ENCODE results near the gene TSHZ1.

The TSHZ1 gene

DNA sequence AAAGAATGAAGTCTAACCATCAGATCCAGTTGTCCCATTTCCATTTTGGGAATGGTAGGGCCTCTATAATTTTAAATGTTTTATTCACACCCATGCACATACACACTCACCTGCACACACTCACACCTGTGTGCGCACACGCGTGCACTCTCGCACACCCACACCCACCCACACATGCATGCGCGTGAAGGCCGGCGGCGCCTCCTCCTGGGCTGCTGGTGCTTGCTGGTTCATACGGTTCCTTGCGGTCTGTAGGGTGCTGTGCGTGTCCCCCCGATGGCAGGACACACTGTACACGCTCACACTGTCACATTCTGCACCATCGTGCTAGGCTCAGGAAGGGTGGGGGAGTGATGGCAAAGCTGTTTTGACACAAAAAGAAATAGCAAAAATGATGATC, 63.2 kb downstream of the TSHZ1 start:
- Histone ChIP-seq H3K27ac (ENCODE audit: low read length) (no peak overlapping the region), H3K9ac (ENCODE audit: low read length) (no peak overlapping the region), H3K4me3 (ENCODE audit: low read length) (no peak overlapping the region), H3K27me3 (ENCODE audit: control insufficient read depth, insufficient read depth, low read length) (no peaks in the 10 kb centered on the region), H3K9me3 (ENCODE audit: control insufficient read depth, low read depth, low read length) (no peaks in the 10 kb centered on the region), H3K4me1 (ENCODE audit: control insufficient read depth, low read depth, low read length) (peaks cover 3% of the 10 kb centered on the region), H3K36me3 (ENCODE audit: control insufficient read depth, low read depth, low read length) (no peaks in the 10 kb centered on the region)

DNA sequence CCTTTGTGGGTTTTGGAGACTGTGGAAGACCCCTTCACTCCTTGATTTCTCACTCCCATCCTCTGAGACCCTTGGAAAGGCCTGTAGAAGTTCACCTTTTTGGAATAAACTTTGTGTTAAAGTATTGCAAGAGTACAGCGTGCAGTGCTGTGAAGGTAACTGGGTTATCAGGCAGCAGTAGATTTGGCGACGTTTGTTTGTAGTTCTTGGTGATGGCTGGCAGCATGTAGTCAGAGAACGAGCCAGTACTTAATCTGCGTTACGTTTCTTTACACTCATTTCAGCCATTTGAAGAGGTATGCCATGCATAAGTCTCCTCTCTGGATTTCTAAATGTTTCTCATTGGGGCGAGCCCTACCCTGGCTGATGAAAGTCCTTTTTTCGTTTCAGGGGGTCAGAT, 64.6 kb downstream of the TSHZ1 start:
- Histone ChIP-seq H3K9me3 (ENCODE audit: control insufficient read depth, low read depth, low read length) (no peaks in the 10 kb centered on the region), H3K27ac (ENCODE audit: low read length) (no peak overlapping the region), H3K36me3 (ENCODE audit: control insufficient read depth, low read depth, low read length) (no peaks in the 10 kb centered on the region), H3K4me1 (ENCODE audit: control insufficient read depth, low read depth, low read length) (peaks cover 3% of the 10 kb centered on the region), H3K27me3 (ENCODE audit: control insufficient read depth, insufficient read depth, low read length) (no peaks in the 10 kb centered on the region), H3K9ac (ENCODE audit: low read length) (no peak overlapping the region), H3K4me3 (ENCODE audit: low read length) (no peak overlapping the region)

DNA sequence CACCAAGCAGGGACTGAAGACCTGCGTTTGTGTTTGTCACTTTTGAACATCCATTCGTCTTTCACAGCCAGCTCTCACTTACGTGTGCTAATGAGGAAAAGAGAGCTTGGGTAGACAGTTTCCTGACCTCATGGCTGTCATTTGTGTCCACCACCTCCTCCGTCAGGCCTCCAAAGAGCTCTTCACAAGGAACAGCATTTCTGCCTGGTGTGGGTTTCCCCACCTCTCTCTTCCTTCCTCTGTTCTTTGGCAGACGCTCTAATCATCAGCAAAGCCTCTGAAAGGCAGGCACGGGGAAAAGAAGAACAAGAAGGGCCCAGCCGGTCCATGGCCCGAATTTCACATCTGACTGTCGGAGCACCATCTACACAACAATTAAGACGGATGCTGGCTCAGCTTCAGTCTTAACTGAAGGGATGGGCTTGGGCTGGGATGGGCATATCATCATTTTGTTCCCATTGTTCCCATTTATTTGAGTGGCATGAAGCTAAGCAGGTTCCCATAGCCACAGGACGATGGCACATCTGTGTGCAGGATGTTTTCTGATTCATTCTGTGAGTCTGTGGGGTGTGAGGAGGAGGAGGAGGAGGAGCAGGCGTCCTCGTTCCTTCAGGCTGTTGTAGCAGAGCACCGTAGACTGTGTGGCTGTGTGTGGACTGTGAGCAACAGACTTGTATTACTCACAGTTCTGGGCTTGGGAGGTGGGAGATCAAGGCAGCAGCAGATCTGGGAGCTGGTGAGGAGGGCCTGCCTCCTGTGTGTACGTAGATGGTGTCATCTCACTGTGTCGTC, 66.4 kb downstream of the TSHZ1 start:
- Histone ChIP-seq H3K9ac (ENCODE audit: low read length) (no peak overlapping the region), H3K36me3 (ENCODE audit: control insufficient read depth, low read depth, low read length) (no peaks in the 10 kb centered on the region), H3K27me3 (ENCODE audit: control insufficient read depth, insufficient read depth, low read length) (no peaks in the 10 kb centered on the region), H3K4me1 (ENCODE audit: control insufficient read depth, low read depth, low read length) (no peaks in the 10 kb centered on the region), H3K9me3 (ENCODE audit: control insufficient read depth, low read depth, low read length) (no peaks in the 10 kb centered on the region), H3K27ac (ENCODE audit: low read length) (no peak overlapping the region), H3K4me3 (ENCODE audit: low read length) (no peak overlapping the region)

DNA sequence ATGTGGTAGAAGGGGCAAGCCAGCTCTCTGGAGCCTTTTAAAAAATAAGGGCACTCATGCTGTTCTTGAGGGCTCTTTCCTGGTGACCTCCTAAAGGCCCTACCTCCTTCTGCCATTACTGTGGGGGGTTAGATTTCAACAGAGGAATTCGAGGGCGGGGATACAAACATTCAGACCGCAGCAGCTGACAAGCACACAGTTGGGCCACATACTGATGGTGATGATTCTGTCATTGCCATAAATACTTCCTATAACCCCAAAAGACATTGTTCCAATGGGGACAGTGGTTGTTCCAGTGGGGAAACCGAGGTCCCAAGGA, 67.0 kb downstream of the TSHZ1 start:
- Histone ChIP-seq H3K27me3 (ENCODE audit: control insufficient read depth, insufficient read depth, low read length) (no peaks in the 10 kb centered on the region), H3K9ac (ENCODE audit: low read length) (no peak overlapping the region), H3K4me1 (ENCODE audit: control insufficient read depth, low read depth, low read length) (no peaks in the 10 kb centered on the region), H3K9me3 (ENCODE audit: control insufficient read depth, low read depth, low read length) (no peaks in the 10 kb centered on the region), H3K27ac (ENCODE audit: low read length) (no peak overlapping the region), H3K36me3 (ENCODE audit: control insufficient read depth, low read depth, low read length) (no peaks in the 10 kb centered on the region), H3K4me3 (ENCODE audit: low read length) (no peak overlapping the region)

DNA sequence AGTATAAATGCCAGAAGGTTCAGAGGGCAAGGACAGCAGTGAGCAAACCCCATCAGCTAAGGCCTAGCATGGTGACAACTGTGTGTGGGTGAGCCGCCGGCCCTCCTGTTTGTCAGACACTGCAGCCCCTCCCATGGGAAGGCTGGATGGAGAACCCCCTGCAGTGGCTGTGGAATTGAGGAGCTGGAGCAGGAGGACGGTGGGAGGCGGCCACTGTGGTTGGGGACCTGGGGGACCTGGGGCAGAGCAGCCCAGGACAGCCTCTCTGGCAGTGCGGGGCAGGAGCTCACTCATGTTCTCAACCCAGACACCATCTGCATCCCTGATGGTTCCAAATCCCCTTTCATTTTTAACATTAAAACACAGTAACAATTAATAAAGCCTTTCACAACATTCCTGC, 68.8 kb downstream of the TSHZ1 start:
- Histone ChIP-seq H3K36me3 (ENCODE audit: control insufficient read depth, low read depth, low read length) (no peaks in the 10 kb centered on the region), H3K27me3 (ENCODE audit: control insufficient read depth, insufficient read depth, low read length) (no peaks in the 10 kb centered on the region), H3K9ac (ENCODE audit: low read length) (no peak overlapping the region), H3K9me3 (ENCODE audit: control insufficient read depth, low read depth, low read length) (no peaks in the 10 kb centered on the region), H3K27ac (ENCODE audit: low read length) (no peak overlapping the region), H3K4me1 (ENCODE audit: control insufficient read depth, low read depth, low read length) (no peaks in the 10 kb centered on the region), H3K4me3 (ENCODE audit: low read length) (no peak overlapping the region)

DNA sequence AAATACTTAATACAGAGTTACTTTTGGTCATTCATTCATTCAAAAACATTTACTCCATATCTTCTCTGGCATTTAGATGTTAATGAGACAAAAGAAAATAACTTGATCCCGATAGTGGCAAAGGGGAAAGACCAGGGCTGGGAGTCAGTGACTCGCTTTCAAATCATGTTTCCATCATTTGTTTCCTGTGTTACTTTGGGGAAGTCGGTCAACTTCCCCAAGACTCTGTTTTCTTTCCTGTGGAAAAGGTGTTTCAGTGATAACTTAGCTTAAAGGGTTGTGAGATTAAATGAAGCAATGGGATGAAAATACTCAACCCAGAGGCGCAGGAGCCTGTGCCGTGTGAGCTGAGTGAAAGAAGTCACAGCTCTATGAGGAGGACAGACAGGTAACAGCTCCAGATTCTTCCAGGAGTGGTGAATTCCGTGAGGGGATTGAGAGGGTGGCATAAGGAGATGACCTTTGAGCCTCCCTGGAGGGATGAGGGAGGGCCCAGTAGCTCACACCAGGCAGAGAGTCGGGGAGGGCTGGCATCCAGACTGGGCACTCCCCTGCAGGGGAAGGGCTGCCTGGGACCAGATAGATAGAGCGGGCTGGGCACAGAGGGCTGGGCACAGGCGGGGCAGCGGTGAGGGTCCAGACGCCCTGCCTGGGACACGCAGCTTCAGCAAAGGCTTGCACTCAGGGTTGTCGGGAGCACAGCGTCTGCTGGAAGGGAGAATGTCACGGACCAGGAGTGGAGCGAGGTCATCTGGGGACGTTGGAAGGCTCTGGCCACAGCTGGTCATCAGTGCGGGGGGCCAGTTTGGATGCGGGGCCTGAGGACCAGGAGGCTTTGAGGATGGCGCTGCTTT, 70.1 kb downstream of the TSHZ1 start:
- H3K4me3 ChIP-seq (ENCODE audit: low read length) = no peak overlapping the region
- H3K4me1 ChIP-seq (ENCODE audit: control insufficient read depth, low read depth, low read length) = no peaks in the 10 kb centered on the region
- no peak overlapping the region for H3K27ac ChIP-seq (ENCODE audit: low read length)
- H3K36me3 ChIP-seq (ENCODE audit: control insufficient read depth, low read depth, low read length) = no peaks in the 10 kb centered on the region
- no peaks in the 10 kb centered on the region for H3K27me3 ChIP-seq (ENCODE audit: control insufficient read depth, insufficient read depth, low read length)
- no peak overlapping the region for H3K9ac ChIP-seq (ENCODE audit: low read length)
- no peaks in the 10 kb centered on the region for H3K9me3 ChIP-seq (ENCODE audit: control insufficient read depth, low read depth, low read length)

DNA sequence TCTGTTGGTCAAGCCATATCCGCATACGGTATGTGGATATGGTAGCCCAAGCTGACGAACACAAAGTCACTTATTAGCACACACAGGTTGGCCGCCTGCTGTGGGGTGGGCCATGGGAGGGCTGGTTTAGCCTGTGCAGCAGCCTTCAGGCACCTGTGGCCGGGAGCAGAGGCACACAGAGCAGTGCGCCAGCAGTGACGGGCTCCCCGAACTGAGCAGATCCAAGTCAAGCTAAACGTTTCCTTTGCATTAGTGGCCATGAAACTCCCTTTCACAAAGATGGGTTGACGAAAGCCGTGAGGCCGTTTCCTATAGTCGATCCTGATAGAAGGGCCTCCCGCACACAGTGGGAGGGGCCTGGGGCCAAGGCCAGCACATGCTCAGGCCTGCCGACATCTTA, 72.1 kb downstream of the TSHZ1 start:
- Histone ChIP-seq H3K27me3 (ENCODE audit: control insufficient read depth, insufficient read depth, low read length) (no peaks in the 10 kb centered on the region), H3K9me3 (ENCODE audit: control insufficient read depth, low read depth, low read length) (no peaks in the 10 kb centered on the region), H3K4me1 (ENCODE audit: control insufficient read depth, low read depth, low read length) (no peaks in the 10 kb centered on the region), H3K4me3 (ENCODE audit: low read length) (no peak overlapping the region), H3K9ac (ENCODE audit: low read length) (no peak overlapping the region), H3K27ac (ENCODE audit: low read length) (no peak overlapping the region), H3K36me3 (ENCODE audit: control insufficient read depth, low read depth, low read length) (no peaks in the 10 kb centered on the region)

DNA sequence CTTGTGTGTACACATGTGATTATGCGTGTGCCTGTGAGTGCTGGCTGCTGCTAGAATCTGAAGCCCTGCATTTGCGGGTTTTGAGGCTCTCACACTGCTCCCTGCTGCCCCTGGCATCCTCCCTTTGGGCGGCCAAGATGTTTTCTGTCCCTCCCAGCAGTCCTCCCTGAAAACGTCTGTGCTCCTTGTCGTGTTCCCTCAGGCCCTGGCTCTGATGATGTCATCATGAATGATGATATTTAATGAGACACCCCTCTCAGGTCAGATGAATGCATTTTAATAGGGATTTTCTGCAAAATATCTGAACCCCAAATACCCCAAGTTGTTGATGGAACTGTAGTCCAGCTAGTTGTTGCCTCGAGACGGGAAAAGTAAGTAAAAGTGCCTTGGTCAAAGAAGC, 73.1 kb downstream of the TSHZ1 start:
- Histone ChIP-seq H3K27me3 (ENCODE audit: control insufficient read depth, insufficient read depth, low read length) (no peaks in the 10 kb centered on the region), H3K36me3 (ENCODE audit: control insufficient read depth, low read depth, low read length) (no peaks in the 10 kb centered on the region), H3K9ac (ENCODE audit: low read length) (no peak overlapping the region), H3K9me3 (ENCODE audit: control insufficient read depth, low read depth, low read length) (no peaks in the 10 kb centered on the region), H3K4me3 (ENCODE audit: low read length) (no peak overlapping the region), H3K27ac (ENCODE audit: low read length) (no peak overlapping the region), H3K4me1 (ENCODE audit: control insufficient read depth, low read depth, low read length) (peaks cover 2% of the 10 kb centered on the region)

DNA sequence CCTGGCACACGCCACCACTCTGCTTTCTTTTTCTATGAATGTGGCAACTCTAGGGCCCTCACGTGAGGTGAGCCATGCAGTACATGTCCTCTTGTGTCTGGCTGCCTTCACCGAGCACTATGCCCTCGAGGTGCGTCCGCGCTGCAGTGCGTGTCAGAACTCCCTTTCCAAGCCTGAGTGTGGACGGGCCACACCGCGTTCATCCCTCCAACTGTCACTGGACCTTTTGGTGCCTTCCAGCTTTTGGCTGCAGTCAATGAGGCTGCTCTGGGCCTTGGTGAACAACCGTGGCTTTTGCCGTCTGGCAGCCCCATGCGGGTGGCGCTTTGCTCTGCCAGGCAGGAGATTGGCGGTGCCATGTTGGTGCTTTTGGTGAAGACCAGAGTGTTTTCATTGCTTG, 74.0 kb downstream of the TSHZ1 start:
- Histone ChIP-seq H3K36me3 (ENCODE audit: control insufficient read depth, low read depth, low read length) (no peaks in the 10 kb centered on the region), H3K4me3 (ENCODE audit: low read length) (no peak overlapping the region), H3K4me1 (ENCODE audit: control insufficient read depth, low read depth, low read length) (peaks cover 4% of the 10 kb centered on the region), H3K27ac (ENCODE audit: low read length) (no peak overlapping the region), H3K9ac (ENCODE audit: low read length) (no peak overlapping the region), H3K9me3 (ENCODE audit: control insufficient read depth, low read depth, low read length) (no peaks in the 10 kb centered on the region), H3K27me3 (ENCODE audit: control insufficient read depth, insufficient read depth, low read length) (no peaks in the 10 kb centered on the region)

DNA sequence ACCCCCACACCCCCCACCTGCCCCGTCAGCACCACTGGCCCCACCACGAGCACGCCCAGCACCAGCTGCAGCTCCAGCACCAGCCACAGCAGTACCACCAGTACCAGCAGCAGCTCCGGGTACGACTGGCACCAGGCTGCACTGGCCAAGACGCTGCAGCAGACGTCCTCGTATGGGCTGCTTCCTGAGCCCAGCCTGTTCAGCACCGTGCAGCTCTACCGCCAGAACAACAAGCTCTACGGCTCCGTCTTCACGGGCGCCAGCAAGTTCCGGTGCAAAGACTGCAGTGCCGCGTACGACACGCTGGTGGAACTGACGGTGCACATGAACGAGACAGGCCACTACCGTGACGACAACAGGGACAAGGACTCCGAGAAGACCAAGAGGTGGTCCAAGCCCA, 75.3 kb downstream of the TSHZ1 start:
- Histone ChIP-seq H3K4me1 (ENCODE audit: control insufficient read depth, low read depth, low read length) (peaks cover 4% of the 10 kb centered on the region), H3K27ac (ENCODE audit: low read length) (no peak overlapping the region), H3K9ac (ENCODE audit: low read length) (no peak overlapping the region), H3K9me3 (ENCODE audit: control insufficient read depth, low read depth, low read length) (no peaks in the 10 kb centered on the region), H3K36me3 (ENCODE audit: control insufficient read depth, low read depth, low read length) (no peaks in the 10 kb centered on the region), H3K27me3 (ENCODE audit: control insufficient read depth, insufficient read depth, low read length) (no peaks in the 10 kb centered on the region), H3K4me3 (ENCODE audit: low read length) (no peak overlapping the region)

DNA sequence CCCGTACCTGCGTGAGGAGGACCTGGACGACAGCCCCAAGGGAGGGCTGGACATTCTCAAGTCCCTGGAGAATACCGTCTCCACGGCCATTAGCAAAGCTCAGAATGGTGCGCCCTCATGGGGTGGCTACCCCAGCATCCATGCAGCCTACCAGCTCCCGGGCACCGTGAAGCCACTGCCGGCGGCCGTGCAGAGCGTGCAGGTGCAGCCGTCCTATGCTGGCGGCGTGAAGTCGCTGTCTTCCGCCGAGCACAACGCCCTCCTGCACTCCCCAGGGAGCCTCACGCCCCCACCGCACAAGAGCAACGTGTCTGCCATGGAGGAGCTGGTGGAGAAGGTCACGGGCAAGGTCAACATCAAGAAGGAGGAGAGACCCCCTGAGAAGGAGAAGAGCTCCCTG, 76.4 kb downstream of the TSHZ1 start:
- Histone ChIP-seq H3K4me1 (ENCODE audit: control insufficient read depth, low read depth, low read length) (peaks cover 4% of the 10 kb centered on the region), H3K36me3 (ENCODE audit: control insufficient read depth, low read depth, low read length) (no peaks in the 10 kb centered on the region), H3K9me3 (ENCODE audit: control insufficient read depth, low read depth, low read length) (no peaks in the 10 kb centered on the region), H3K9ac (ENCODE audit: low read length) (no peak overlapping the region), H3K4me3 (ENCODE audit: low read length) (no peak overlapping the region), H3K27ac (ENCODE audit: low read length) (no peak overlapping the region), H3K27me3 (ENCODE audit: control insufficient read depth, insufficient read depth, low read length) (no peaks in the 10 kb centered on the region)

DNA sequence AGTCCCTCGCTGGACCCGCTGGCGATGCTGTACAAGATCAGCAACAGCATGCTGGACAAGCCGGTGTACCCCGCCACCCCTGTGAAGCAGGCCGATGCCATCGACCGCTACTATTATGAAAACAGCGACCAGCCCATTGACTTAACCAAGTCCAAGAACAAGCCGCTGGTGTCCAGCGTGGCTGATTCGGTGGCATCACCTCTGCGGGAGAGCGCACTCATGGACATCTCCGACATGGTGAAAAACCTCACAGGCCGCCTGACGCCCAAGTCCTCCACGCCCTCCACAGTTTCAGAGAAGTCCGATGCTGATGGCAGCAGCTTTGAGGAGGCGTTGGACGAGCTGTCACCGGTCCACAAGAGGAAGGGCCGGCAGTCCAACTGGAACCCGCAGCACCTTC, 77.1 kb downstream of the TSHZ1 start:
- Histone ChIP-seq H3K9me3 (ENCODE audit: control insufficient read depth, low read depth, low read length) (no peaks in the 10 kb centered on the region), H3K4me1 (ENCODE audit: control insufficient read depth, low read depth, low read length) (peaks cover 4% of the 10 kb centered on the region), H3K36me3 (ENCODE audit: control insufficient read depth, low read depth, low read length) (no peaks in the 10 kb centered on the region)

More for the DNA sequence above, 77.1 kb downstream of the TSHZ1 start:
- Histone ChIP-seq H3K4me3 (ENCODE audit: low read length) (no peak overlapping the region), H3K27me3 (ENCODE audit: control insufficient read depth, insufficient read depth, low read length) (no peaks in the 10 kb centered on the region), H3K27ac (ENCODE audit: low read length) (no peak overlapping the region), H3K9ac (ENCODE audit: low read length) (no peak overlapping the region)

All from iPS-18a (cell line).